ENCODE data around the gene GAS6.

Gene GAS6

DNA sequence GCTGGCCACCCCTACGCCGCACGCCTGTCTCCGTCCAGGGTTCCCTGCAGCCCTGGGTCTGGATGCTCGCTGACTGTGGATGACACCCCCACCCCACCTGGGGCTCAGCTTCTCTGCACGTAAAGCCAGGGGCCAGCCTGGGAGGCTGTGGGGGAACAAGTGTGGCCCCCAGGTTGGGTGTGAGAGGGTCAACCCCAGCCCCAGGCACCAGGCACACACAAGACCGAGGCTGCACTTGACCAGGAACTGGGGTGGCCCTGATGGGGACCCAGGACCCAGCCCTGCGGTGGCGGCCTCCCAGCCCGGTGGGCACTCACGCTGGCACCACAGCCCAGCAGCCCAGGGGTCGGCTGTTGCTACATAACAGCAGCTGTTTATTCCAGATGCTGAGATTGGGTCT, 41.6 kb downstream of the GAS6 start:
- no peaks in the 10 kb centered on the region for H3K27me3 ChIP-seq (ENCODE audit: control insufficient read depth in 1 of 2, insufficient read depth in 2 of 2, low read length in 2 of 2)
- H3K9ac ChIP-seq (ENCODE audit: low read depth in 1 of 2, low read length in 2 of 2): no peak overlapping the region
- H3K4me3 ChIP-seq (ENCODE audit: low read depth in 1 of 2, low read length in 2 of 2): no peak overlapping the region
- no peak overlapping the region for H3K27ac ChIP-seq (ENCODE audit: low read depth, low read length)
- no peaks in the 10 kb centered on the region for H3K9me3 ChIP-seq (ENCODE audit: control insufficient read depth in 1 of 2, low read length in 2 of 2)
- peaks cover 22 to 55% of the 10 kb centered on the region in 2 donors for H3K36me3 ChIP-seq (ENCODE audit: control insufficient read depth in 1 of 2, insufficient read depth in 2 of 2, low read length in 2 of 2)
- peaks cover 0 to 9% of the 10 kb centered on the region in 2 donors for H3K4me1 ChIP-seq (ENCODE audit: control insufficient read depth in 1 of 2, insufficient read depth in 2 of 2, low read length in 2 of 2)

DNA sequence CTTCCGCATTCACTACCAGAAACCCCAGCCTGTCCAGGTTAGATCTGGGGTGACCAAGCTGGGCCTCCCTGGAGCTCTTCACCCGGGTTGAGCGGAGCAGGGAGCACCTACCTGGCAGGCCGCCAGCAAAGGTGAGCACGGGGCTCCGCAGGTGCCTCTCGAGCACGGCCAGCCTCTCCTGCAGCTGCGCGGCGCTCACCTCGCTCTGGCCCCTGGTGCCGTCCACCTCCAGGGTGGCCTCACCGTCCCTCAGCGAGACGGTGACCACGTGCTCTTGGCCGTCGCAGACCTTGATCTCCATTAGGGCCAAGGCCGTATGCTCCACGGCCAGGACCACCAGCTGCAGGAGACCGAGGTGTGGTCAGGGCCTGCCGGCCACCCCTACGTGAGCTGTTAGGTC, 42.0 kb downstream of the GAS6 start:
- H3K4me1 ChIP-seq (ENCODE audit: control insufficient read depth in 1 of 2, insufficient read depth in 2 of 2, low read length in 2 of 2): peaks cover 0 to 10% of the 10 kb centered on the region in 2 donors

GRCh38 chr13:113820813-113821651, 42.8 kb downstream of the GAS6 start:
- no peak overlapping the region for H3K4me3 ChIP-seq (ENCODE audit: low read depth in 1 of 2, low read length in 2 of 2)

More for the DNA sequence above, 42.0 kb downstream of the GAS6 start:
- Histone ChIP-seq H3K4me3 (ENCODE audit: low read depth in 1 of 2, low read length in 2 of 2) (no peak overlapping the region), H3K9ac (ENCODE audit: low read depth in 1 of 2, low read length in 2 of 2) (no peak overlapping the region), H3K27me3 (ENCODE audit: control insufficient read depth in 1 of 2, insufficient read depth in 2 of 2, low read length in 2 of 2) (no peaks in the 10 kb centered on the region), H3K27ac (ENCODE audit: low read depth, low read length) (no peak overlapping the region), H3K36me3 (ENCODE audit: control insufficient read depth in 1 of 2, insufficient read depth in 2 of 2, low read length in 2 of 2) (peaks cover 18 to 51% of the 10 kb centered on the region in 2 donors), H3K9me3 (ENCODE audit: control insufficient read depth in 1 of 2, low read length in 2 of 2) (no peaks in the 10 kb centered on the region)

GRCh38 chr13:113819731-113820715, 43.9 kb downstream of the GAS6 start:
- H3K9me3 ChIP-seq (ENCODE audit: control insufficient read depth in 1 of 2, low read length in 2 of 2): no peaks in the 10 kb centered on the region
- H3K36me3 ChIP-seq (ENCODE audit: control insufficient read depth in 1 of 2, insufficient read depth in 2 of 2, low read length in 2 of 2): peaks cover 17 to 39% of the 10 kb centered on the region in 2 donors
- H3K27ac ChIP-seq (ENCODE audit: low read depth, low read length): no peak overlapping the region
- peaks cover 10 to 25% of the 10 kb centered on the region in 2 donors for H3K4me1 ChIP-seq (ENCODE audit: control insufficient read depth in 1 of 2, insufficient read depth in 2 of 2, low read length in 2 of 2)
- H3K9ac ChIP-seq (ENCODE audit: low read depth in 1 of 2, low read length in 2 of 2): no peak overlapping the region
- no peak overlapping the region for H3K4me3 ChIP-seq (ENCODE audit: low read depth in 1 of 2, low read length in 2 of 2)
- no peaks in the 10 kb centered on the region for H3K27me3 ChIP-seq (ENCODE audit: control insufficient read depth in 1 of 2, insufficient read depth in 2 of 2, low read length in 2 of 2)

More at GRCh38 chr13:113820813-113821651, 42.8 kb downstream of the GAS6 start:
- Histone ChIP-seq H3K9me3 (ENCODE audit: control insufficient read depth in 1 of 2, low read length in 2 of 2) (no peaks in the 10 kb centered on the region), H3K4me1 (ENCODE audit: control insufficient read depth in 1 of 2, insufficient read depth in 2 of 2, low read length in 2 of 2) (peaks cover 8 to 18% of the 10 kb centered on the region in 2 donors), H3K9ac (ENCODE audit: low read depth in 1 of 2, low read length in 2 of 2) (no peak overlapping the region), H3K36me3 (ENCODE audit: control insufficient read depth in 1 of 2, insufficient read depth in 2 of 2, low read length in 2 of 2) (peaks cover 17 to 48% of the 10 kb centered on the region in 2 donors), H3K27me3 (ENCODE audit: control insufficient read depth in 1 of 2, insufficient read depth in 2 of 2, low read length in 2 of 2) (no peaks in the 10 kb centered on the region), H3K27ac (ENCODE audit: low read depth, low read length) (peak overlapping the region; percentile 66)

DNA sequence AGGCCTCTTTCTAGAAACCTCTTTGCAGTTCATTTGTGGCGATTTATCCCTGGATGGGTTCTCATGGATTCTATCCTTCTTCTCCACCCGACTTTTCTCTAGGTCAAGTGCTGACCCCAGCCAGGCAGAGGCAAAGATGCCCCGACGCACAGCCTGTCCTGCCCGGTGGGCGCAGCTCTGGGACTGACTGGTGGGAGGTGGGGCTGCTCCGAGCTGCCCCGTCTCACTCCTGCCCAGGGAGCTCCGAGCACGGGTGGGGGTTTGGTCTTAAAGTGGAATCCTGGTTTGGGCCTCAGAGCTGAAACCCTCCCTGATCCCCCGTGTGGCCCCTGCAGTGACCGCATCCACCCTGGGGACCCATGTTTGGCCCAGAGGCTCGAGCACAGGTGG, 44.5 kb downstream of the GAS6 start:
- peaks cover 10 to 25% of the 10 kb centered on the region in 2 donors for H3K4me1 ChIP-seq (ENCODE audit: control insufficient read depth in 1 of 2, insufficient read depth in 2 of 2, low read length in 2 of 2)
- no peaks in the 10 kb centered on the region for H3K27me3 ChIP-seq (ENCODE audit: control insufficient read depth in 1 of 2, insufficient read depth in 2 of 2, low read length in 2 of 2)
- peaks cover 17 to 36% of the 10 kb centered on the region in 2 donors for H3K36me3 ChIP-seq (ENCODE audit: control insufficient read depth in 1 of 2, insufficient read depth in 2 of 2, low read length in 2 of 2)
- H3K9ac ChIP-seq (ENCODE audit: low read depth in 1 of 2, low read length in 2 of 2): no peak overlapping the region
- H3K9me3 ChIP-seq (ENCODE audit: control insufficient read depth in 1 of 2, low read length in 2 of 2): no peaks in the 10 kb centered on the region
- no peak overlapping the region for H3K27ac ChIP-seq (ENCODE audit: low read depth, low read length)
- no peak overlapping the region for H3K4me3 ChIP-seq (ENCODE audit: low read depth in 1 of 2, low read length in 2 of 2)

GRCh38 chr13:113818700-113819295, 45.1 kb downstream of the GAS6 start:
- Histone ChIP-seq H3K9ac (ENCODE audit: low read depth in 1 of 2, low read length in 2 of 2) (no peak overlapping the region), H3K27me3 (ENCODE audit: control insufficient read depth in 1 of 2, insufficient read depth in 2 of 2, low read length in 2 of 2) (no peaks in the 10 kb centered on the region), H3K4me1 (ENCODE audit: control insufficient read depth in 1 of 2, insufficient read depth in 2 of 2, low read length in 2 of 2) (peaks cover 10 to 25% of the 10 kb centered on the region in 2 donors), H3K9me3 (ENCODE audit: control insufficient read depth in 1 of 2, low read length in 2 of 2) (no peaks in the 10 kb centered on the region), H3K4me3 (ENCODE audit: low read depth in 1 of 2, low read length in 2 of 2) (no peak overlapping the region), H3K27ac (ENCODE audit: low read depth, low read length) (no peak overlapping the region), H3K36me3 (ENCODE audit: control insufficient read depth in 1 of 2, insufficient read depth in 2 of 2, low read length in 2 of 2) (peaks cover 17 to 32% of the 10 kb centered on the region in 2 donors)

DNA sequence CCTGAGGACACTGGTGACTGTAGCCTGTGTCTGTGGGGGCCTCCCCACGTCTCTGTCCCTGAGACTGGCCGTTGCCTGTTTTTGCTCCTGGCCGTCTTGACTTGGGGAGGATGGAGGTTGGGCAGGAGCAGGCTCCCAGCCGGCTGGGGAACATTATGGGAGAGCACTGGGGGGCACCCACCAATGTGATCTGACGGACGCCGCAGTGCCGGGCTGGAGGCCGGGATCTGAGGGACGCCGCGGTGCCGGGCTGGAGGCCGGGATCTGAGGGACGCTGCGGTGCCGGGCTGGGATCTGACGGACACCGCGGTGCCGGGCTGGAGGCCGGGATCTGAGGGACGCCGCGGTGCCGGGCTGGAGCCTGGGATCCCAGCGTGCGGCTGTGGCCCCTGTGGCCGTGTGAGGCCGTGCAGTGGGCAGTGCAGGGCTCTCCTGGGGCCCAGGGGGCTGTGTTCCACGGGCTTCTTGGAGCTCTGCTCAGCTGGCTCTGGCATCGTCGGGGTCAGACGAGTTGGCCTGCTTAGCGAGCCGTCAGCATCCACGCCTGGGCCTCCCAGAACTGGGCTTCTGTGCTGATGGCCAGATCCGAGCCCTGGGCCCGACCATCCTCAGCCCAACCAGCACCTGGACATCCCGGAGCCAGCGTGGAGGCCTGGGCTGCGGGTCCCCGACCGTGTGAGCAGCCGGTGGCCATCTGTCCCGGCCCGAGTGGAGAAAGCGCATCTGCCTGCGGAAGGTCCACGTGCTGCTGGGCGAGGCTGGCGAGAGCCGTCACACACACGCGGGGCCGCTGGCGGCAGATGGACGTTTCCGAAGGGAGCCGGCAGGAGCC, 45.8 kb downstream of the GAS6 start:
- H3K4me1 ChIP-seq (ENCODE audit: control insufficient read depth in 1 of 2, insufficient read depth in 2 of 2, low read length in 2 of 2): peaks cover 10 to 25% of the 10 kb centered on the region in 2 donors
- no peak overlapping the region for H3K4me3 ChIP-seq (ENCODE audit: low read depth in 1 of 2, low read length in 2 of 2)
- no peak overlapping the region for H3K9ac ChIP-seq (ENCODE audit: low read depth in 1 of 2, low read length in 2 of 2)
- no peak overlapping the region for H3K27ac ChIP-seq (ENCODE audit: low read depth, low read length)
- peaks cover 10 to 25% of the 10 kb centered on the region in 2 donors for H3K36me3 ChIP-seq (ENCODE audit: control insufficient read depth in 1 of 2, insufficient read depth in 2 of 2, low read length in 2 of 2)
- no peaks in the 10 kb centered on the region for H3K9me3 ChIP-seq (ENCODE audit: control insufficient read depth in 1 of 2, low read length in 2 of 2)
- no peaks in the 10 kb centered on the region for H3K27me3 ChIP-seq (ENCODE audit: control insufficient read depth in 1 of 2, insufficient read depth in 2 of 2, low read length in 2 of 2)

DNA sequence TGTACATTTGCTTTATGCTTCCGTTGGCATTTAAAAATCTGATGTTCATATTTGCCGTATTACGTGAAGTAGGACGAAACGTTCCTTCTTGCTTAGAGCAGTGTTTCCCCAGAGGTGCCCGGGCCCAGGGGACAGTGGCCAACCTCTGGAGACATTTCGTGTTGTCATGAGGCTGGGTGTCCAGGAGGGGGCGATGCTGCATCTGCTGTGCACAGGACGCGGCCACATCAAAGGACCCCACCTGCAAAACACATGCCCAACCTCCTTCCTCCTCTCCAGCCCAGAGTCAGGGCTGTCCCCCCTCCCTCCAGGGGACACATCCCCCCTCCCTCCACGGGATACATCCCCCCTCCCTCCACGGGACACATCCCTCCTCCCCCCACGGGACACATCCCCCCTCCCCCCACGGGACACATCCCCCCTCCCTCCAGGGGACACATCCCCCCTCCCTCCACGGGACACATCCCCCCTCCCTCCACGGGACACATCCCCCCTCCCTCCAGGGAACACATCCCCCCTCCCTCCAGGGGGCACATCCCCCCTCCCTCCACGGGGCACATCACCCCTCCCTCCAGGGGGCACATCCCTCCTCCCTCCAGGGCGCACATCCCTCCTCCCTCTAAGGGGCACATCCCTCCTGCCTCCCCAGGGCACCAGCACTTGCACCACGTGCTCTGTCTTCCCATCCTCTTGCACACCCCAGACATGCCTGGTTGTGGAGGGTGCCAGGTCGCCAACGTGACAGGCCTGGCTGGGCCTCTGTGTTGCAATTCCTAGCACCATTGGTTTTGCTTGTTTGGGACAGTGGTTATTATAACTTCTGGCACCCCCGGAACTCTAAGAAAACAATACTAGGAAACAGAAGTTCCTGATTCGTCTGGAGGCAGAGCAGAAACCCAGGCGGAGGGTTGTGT, 46.7 kb downstream of the GAS6 start:
- no peak overlapping the region for H3K9ac ChIP-seq (ENCODE audit: low read depth in 1 of 2, low read length in 2 of 2)
- H3K4me1 ChIP-seq (ENCODE audit: control insufficient read depth in 1 of 2, insufficient read depth in 2 of 2, low read length in 2 of 2): peaks cover 10 to 25% of the 10 kb centered on the region in 2 donors
- no peaks in the 10 kb centered on the region for H3K9me3 ChIP-seq (ENCODE audit: control insufficient read depth in 1 of 2, low read length in 2 of 2)
- H3K27ac ChIP-seq (ENCODE audit: low read depth, low read length): no peak overlapping the region
- no peaks in the 10 kb centered on the region for H3K27me3 ChIP-seq (ENCODE audit: control insufficient read depth in 1 of 2, insufficient read depth in 2 of 2, low read length in 2 of 2)
- peak overlapping the region in 1 of 2 donors; percentile 5 for H3K4me3 ChIP-seq (ENCODE audit: low read depth in 1 of 2, low read length in 2 of 2)
- peaks cover 3 to 16% of the 10 kb centered on the region in 2 donors for H3K36me3 ChIP-seq (ENCODE audit: control insufficient read depth in 1 of 2, insufficient read depth in 2 of 2, low read length in 2 of 2)
